ENCODE results near the gene IMMP2L. TPM values are rescaled to one million over a fixed set of nuclear protein-coding genes. Genes with fewer than 3 reads are reported as not detected.
"Not testable (repeated sequence)": the region's sequence is repeated elsewhere in the genome, so short reads cannot be mapped to it uniquely, and the experiment has no call there.

The IMMP2L gene
- total RNA-seq, 1 experiment from 2014 or later: 8.8 TPM

DNA sequence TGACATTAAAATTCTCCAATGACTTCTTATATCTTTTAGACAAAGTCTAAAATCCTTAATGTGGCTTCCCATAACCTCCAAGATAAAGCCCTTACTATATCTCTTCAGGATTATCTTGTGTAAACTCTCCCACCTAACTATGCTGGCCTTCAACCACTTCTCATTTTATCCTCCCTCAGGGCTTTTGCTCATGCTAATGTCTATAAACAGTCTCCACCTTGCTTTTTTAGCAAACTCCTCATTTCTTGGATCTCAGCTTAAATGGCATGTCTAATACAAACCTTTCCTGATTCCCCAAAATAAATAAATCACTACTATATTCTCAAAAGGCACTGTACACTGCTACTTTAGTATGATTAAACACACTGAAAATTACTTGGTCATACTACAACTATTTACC lies 290.2 kb downstream of the IMMP2L start:
- no peaks in the 10 kb centered on the region for H3K9me3 ChIP-seq (ENCODE audit: control insufficient read depth, insufficient read depth, low read depth, low read length)
- ChIA-PET POLR2A (no interaction called here), CTCF (no interaction called here)
- ATAC-seq (no peak), DNase-seq (ENCODE audit: low read depth, low spot score) (no peak)
- H3K36me3 ChIP-seq (ENCODE audit: control insufficient read depth, insufficient read depth, low read length): no peaks in the 10 kb centered on the region
- no peak overlapping the region for H3K4me3 ChIP-seq (ENCODE audit: low read depth in 2 of 2, low read length in 2 of 2)
- TF ChIP-seq TCF7L2 (IDR thresholded peaks at IDR 0.05; ENCODE audit: low read depth, low read length): no peak
- intact Hi-C loops (cut with micrococcal nuclease; ENCODE audit: unreplicated experiment) (no loop called here), in situ Hi-C loops (cut with HindIII; ENCODE audit: low pct_unique_long_range_greater_than_20kb, low sequenced_read_pairs) (no loop called here)
- no peaks in the 10 kb centered on the region for H3K27me3 ChIP-seq (ENCODE audit: control insufficient read depth, insufficient read depth, low read length)
- no peak overlapping the region for H3K27ac ChIP-seq (ENCODE audit: low read length)
- H3K4me1 ChIP-seq (ENCODE audit: control insufficient read depth, insufficient read depth, low read length): no peaks in the 10 kb centered on the region
- BruUV-seq (replicated peaks): no TSS peak

DNA sequence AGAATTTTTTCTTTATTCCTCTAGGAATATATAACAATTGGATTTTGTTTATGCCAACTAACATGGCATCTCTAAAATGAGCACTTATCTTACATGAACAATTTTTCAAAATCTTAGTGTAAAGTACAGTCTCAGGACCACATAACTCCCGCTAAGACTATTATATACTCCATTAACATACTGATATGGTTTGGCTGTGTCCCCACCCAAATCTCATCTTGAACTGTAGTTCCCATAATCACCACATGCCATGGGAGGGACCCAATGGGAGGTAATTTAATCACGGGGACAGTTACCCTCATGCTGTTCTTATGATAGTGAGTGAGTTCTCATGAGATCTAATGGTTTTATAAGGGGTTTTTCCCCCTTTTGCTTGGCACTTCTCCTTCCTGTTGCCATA lies 291.5 kb downstream of the IMMP2L start:
- H3K27me3 ChIP-seq (ENCODE audit: control insufficient read depth, insufficient read depth, low read length); CTCF ChIA-PET; POLR2A ChIA-PET; BruUV-seq (replicated peaks); H3K4me1 ChIP-seq (ENCODE audit: control insufficient read depth, insufficient read depth, low read length); in situ Hi-C loops (cut with HindIII; ENCODE audit: low pct_unique_long_range_greater_than_20kb, low sequenced_read_pairs); intact Hi-C loops (cut with micrococcal nuclease; ENCODE audit: unreplicated experiment); H3K9me3 ChIP-seq (ENCODE audit: control insufficient read depth, insufficient read depth, low read depth, low read length); ATAC-seq; H3K36me3 ChIP-seq (ENCODE audit: control insufficient read depth, insufficient read depth, low read length); H3K27ac ChIP-seq (ENCODE audit: low read length); DNase-seq (ENCODE audit: low read depth, low spot score); H3K4me3 ChIP-seq (ENCODE audit: low read depth in 2 of 2, low read length in 2 of 2): not testable (repeated sequence)

DNA sequence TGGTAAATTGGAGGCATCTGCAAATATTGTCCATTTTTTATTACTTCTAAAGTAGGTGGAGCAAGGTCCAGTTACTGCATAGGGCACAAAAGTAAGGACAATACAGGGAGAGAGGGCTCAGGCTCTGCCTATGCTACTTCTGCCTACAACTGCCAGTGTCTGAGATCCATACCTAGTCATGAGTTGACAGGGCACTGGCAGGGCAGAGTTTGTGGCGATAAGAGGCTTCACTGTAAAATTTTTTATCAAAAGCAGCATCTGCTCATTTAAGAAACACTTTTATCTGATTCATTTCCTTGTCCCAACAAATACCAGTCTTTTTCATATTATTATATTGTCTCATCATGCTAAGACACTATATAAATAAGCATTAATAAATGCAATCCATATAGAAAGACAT lies 293.4 kb downstream of the IMMP2L start:
- ATAC-seq: no peak
- Histone ChIP-seq H3K9me3 (ENCODE audit: control insufficient read depth, insufficient read depth, low read depth, low read length) (no peaks in the 10 kb centered on the region), H3K27me3 (ENCODE audit: control insufficient read depth, insufficient read depth, low read length) (no peaks in the 10 kb centered on the region), H3K4me3 (ENCODE audit: low read depth in 2 of 2, low read length in 2 of 2) (no peak overlapping the region), H3K27ac (ENCODE audit: low read length) (no peak overlapping the region), H3K4me1 (ENCODE audit: control insufficient read depth, insufficient read depth, low read length) (no peaks in the 10 kb centered on the region), H3K36me3 (ENCODE audit: control insufficient read depth, insufficient read depth, low read length) (no peaks in the 10 kb centered on the region)
- TF ChIP-seq, protein P1, sequence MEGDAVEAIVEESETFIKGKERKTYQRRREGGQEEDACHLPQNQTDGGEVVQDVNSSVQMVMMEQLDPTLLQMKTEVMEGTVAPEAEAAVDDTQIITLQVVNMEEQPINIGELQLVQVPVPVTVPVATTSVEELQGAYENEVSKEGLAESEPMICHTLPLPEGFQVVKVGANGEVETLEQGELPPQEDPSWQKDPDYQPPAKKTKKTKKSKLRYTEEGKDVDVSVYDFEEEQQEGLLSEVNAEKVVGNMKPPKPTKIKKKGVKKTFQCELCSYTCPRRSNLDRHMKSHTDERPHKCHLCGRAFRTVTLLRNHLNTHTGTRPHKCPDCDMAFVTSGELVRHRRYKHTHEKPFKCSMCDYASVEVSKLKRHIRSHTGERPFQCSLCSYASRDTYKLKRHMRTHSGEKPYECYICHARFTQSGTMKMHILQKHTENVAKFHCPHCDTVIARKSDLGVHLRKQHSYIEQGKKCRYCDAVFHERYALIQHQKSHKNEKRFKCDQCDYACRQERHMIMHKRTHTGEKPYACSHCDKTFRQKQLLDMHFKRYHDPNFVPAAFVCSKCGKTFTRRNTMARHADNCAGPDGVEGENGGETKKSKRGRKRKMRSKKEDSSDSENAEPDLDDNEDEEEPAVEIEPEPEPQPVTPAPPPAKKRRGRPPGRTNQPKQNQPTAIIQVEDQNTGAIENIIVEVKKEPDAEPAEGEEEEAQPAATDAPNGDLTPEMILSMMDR (IDR thresholded peaks at IDR 0.05): no peak
- no peak for DNase-seq (ENCODE audit: low read depth, low spot score)
- in situ Hi-C loops (cut with HindIII; ENCODE audit: low pct_unique_long_range_greater_than_20kb, low sequenced_read_pairs) (no loop called here), intact Hi-C loops (cut with micrococcal nuclease; ENCODE audit: unreplicated experiment) (no loop called here)
- POLR2A ChIA-PET: no interaction called here
- CTCF ChIA-PET: no interaction called here
- BruUV-seq (replicated peaks): no TSS peak

- in situ Hi-C loops (cut with HindIII; ENCODE audit: low pct_unique_long_range_greater_than_20kb, low sequenced_read_pairs): no loop called here
- no peak for DNase-seq (ENCODE audit: low read depth, low spot score)
Observed at GRCh38 chr7:111266613-111267012, 295.7 kb downstream of the IMMP2L start.

More at GRCh38 chr7:111266613-111267012, 295.7 kb downstream of the IMMP2L start:
- Histone ChIP-seq H3K4me3 (ENCODE audit: low read depth in 2 of 2, low read length in 2 of 2) (no peak overlapping the region), H3K36me3 (ENCODE audit: control insufficient read depth, insufficient read depth, low read length) (no peaks in the 10 kb centered on the region), H3K4me1 (ENCODE audit: control insufficient read depth, insufficient read depth, low read length) (no peaks in the 10 kb centered on the region), H3K27ac (ENCODE audit: low read length) (no peak overlapping the region), H3K27me3 (ENCODE audit: control insufficient read depth, insufficient read depth, low read length) (no peaks in the 10 kb centered on the region), H3K9me3 (ENCODE audit: control insufficient read depth, insufficient read depth, low read depth, low read length) (no peaks in the 10 kb centered on the region)
- TF ChIP-seq TCF7L2 (IDR thresholded peaks at IDR 0.05; ENCODE audit: low read depth, low read length) (no peak), POLR2AphosphoS5 (IDR thresholded peaks at IDR 0.05; ENCODE audit: low read depth, low read length) (no peak), REST (IDR thresholded peaks at IDR 0.05; ENCODE audit: insufficient read depth in 1 of 2, low read depth in 2 of 2, low read length in 1 of 2) (no peak), SIN3A (IDR thresholded peaks at IDR 0.05; ENCODE audit: borderline replicate concordance, insufficient read depth, low read depth, low read length) (no peak)
- TF ChIP-seq, protein P1 (IDR thresholded peaks at IDR 0.05): no peak
- CTCF ChIA-PET: no interaction called here
- POLR2A ChIA-PET: no interaction called here
- BruUV-seq (replicated peaks): no TSS peak
- intact Hi-C loops (cut with micrococcal nuclease; ENCODE audit: unreplicated experiment): no loop called here
- no peak for ATAC-seq
